A549 (cell line): ENCODE measurements around the gene FOCAD. TPM values are rescaled to one million over a fixed set of nuclear protein-coding genes. Genes with fewer than 3 reads are reported as not detected.

ENCODE experiments used
- ATAC-seq, 2 experiments: fragments of 200-7000 bp in 1 of 2; fragments of >200 bp in 1 of 2; cut with Nextera tagmentation in 1 of 2; cut with Tn5 transposase in 1 of 2; 3 replicates each; pipeline versions ENCODE4 v1.8.0 to v1.9.1; 2018 to 2020; ENCODE audit warnings: mild to moderate bottlenecking in 1 of 2, moderate library complexity in 1 of 2
- CTCF ChIA-PET: fragments of 300-600 bp; sonication (Branson Sonifier 250); formaldehyde crosslinking; extraction: SDS; loops from one replicate; lab custom pipeline; 2021; ENCODE audit warnings: antibody characterized with exemption, inconsistent platforms; lab: Yijun Ruan, JAX
- POLR2A ChIA-PET: fragments of 350-600 bp; formaldehyde crosslinking; extraction: SDS; loops from one replicate; lab custom pipeline; 2021; ENCODE audit warnings: antibody characterized with exemption, inconsistent platforms; lab: Yijun Ruan, JAX
- DNase-seq, 2 experiments: peaks; one replicate each; pipeline versions ENCODE4 v3.0.0 to v3.0.0-alpha.2; 2011 to 2016; ENCODE audit warnings: low read depth in 1 of 2, low spot score in 1 of 2
- FAIRE-seq: peaks from 2 replicates; lab custom pipeline; 2011; peaks lifted over from hg19 to GRCh38; lab: Jason Lieb, UNC
- H3K27ac ChIP-seq, 2 experiments: fragments of >200 bp; sonication (Bioruptor Twin); formaldehyde crosslinking; 3 replicates each; pipeline ENCODE4 v1.5.1; 2016 to 2017
- H3K4me1 ChIP-seq: fragments of >200 bp; sonication (Bioruptor Twin); formaldehyde crosslinking; 3 replicates; pipeline ENCODE4 v1.6.1; 2016
- H3K4me2 ChIP-seq: fragments of >200 bp; sonication (Bioruptor Twin); formaldehyde crosslinking; 3 replicates; pipeline ENCODE4 v1.6.1; 2016
- H3K4me3 ChIP-seq: fragments of >200 bp; sonication (Bioruptor Twin); formaldehyde crosslinking; 3 replicates; pipeline ENCODE4 v1.5.1; 2016
- H3K9me3 ChIP-seq: fragments of >200 bp; sonication (Bioruptor Twin); formaldehyde crosslinking; 3 replicates; pipeline ENCODE4 v1.6.1; 2016
- ATOH8 ChIP-seq: fragments of 250-450 bp; sonication (Bioruptor Pico); IDR thresholded peaks from 2 replicates; pipeline ENCODE4 v1.5.0; 2020; ENCODE audit warnings: low read depth, mild to moderate bottlenecking, moderate library complexity
- BHLHE40 ChIP-seq: IDR thresholded peaks from 2 replicates; pipeline ENCODE4 v1.6.1; 2012; ENCODE audit warnings: low read depth, low read length, inconsistent platforms
- CBX2 ChIP-seq: fragments of 200-600 bp; sonication (generic); IDR thresholded peaks from 2 replicates; pipeline ENCODE4 v1.6.1; 2016; ENCODE audit warnings: low read depth, mild to moderate bottlenecking, borderline replicate concordance
- CHD2 ChIP-seq: fragments of 150-350 bp; IDR thresholded peaks from 2 replicates; pipeline ENCODE4 v1.6.1; 2014; ENCODE audit warnings: low read length; ENCODE audit not compliant: partially characterized antibody
- CTCF ChIP-seq: fragments of >200 bp; sonication (Bioruptor Twin); formaldehyde crosslinking; IDR thresholded peaks from 3 replicates; pipeline ENCODE4 v1.5.1; 2016
- ELK1 ChIP-seq: fragments of 150-350 bp; IDR thresholded peaks from 2 replicates; pipeline ENCODE4 v1.6.1; 2014; ENCODE audit warnings: low read depth, mild to moderate bottlenecking, low read length
- FOSB ChIP-seq: fragments of 250-450 bp; sonication (Bioruptor Pico); IDR thresholded peaks from 2 replicates; pipeline ENCODE4 v1.5.0; 2020; ENCODE audit warnings: mild to moderate bottlenecking, moderate library complexity
- HDAC2 ChIP-seq: fragments of 200-600 bp; sonication (generic); IDR thresholded peaks from 2 replicates; pipeline ENCODE4 v1.6.1; 2016
- HMGXB4 ChIP-seq: fragments of 250-450 bp; sonication (Bioruptor Pico); IDR thresholded peaks from 2 replicates; pipeline ENCODE4 v1.5.0; 2021; ENCODE audit warnings: mild to moderate bottlenecking, moderate library complexity, borderline replicate concordance
- HOXB13 ChIP-seq: fragments of 250-450 bp; sonication (Bioruptor Pico); IDR thresholded peaks from 2 replicates; pipeline ENCODE4 v1.5.0; 2020; ENCODE audit warnings: low read depth, mild to moderate bottlenecking, moderate library complexity
- HOXB5 ChIP-seq: fragments of 250-450 bp; sonication (Bioruptor Pico); IDR thresholded peaks from 2 replicates; pipeline ENCODE4 v1.5.0; 2020; ENCODE audit warnings: mild to moderate bottlenecking, moderate library complexity
- KDM1A ChIP-seq: fragments of 200-600 bp; sonication (generic); IDR thresholded peaks from 2 replicates; pipeline ENCODE4 v1.6.1; 2016; ENCODE audit warnings: low read depth, mild to moderate bottlenecking
- MAFK ChIP-seq: fragments of 450-650 bp; IDR thresholded peaks from 2 replicates; pipeline ENCODE4 v1.6.1; 2014; ENCODE audit not compliant: partially characterized antibody
- NR3C1 ChIP-seq: fragments of >200 bp; sonication (Bioruptor Twin); formaldehyde crosslinking; IDR thresholded peaks from 3 replicates; pipeline ENCODE4 v1.6.1; 2017
- PBX3 ChIP-seq: IDR thresholded peaks from 2 replicates; pipeline ENCODE4 v1.6.1; 2012
- RARB ChIP-seq: fragments of 250-450 bp; sonication (Bioruptor Pico); IDR thresholded peaks from 2 replicates; pipeline ENCODE4 v1.8.0; 2021; ENCODE audit warnings: mild to moderate bottlenecking, moderate library complexity
- RCOR1 ChIP-seq: fragments of 150-350 bp; IDR thresholded peaks from 2 replicates; pipeline ENCODE4 v1.6.1; 2014; ENCODE audit warnings: antibody characterized with exemption, low read length, low read depth
- RFX5 ChIP-seq: fragments of 450-650 bp; IDR thresholded peaks from 2 replicates; pipeline ENCODE4 v1.7.1; 2014; ENCODE audit warnings: antibody characterized with exemption, mild to moderate bottlenecking, moderate library complexity
- TFCP2L1 ChIP-seq: fragments of 250-450 bp; sonication (Bioruptor Pico); IDR thresholded peaks from 2 replicates; pipeline ENCODE4 v1.5.0; 2021; ENCODE audit warnings: mild to moderate bottlenecking
- WGBS: methylation state at CpG from one replicate; pipeline ENCODE4 v1.1.6; 2017; ENCODE audit errors: missing lambda C conversion rate; 5-methylcytosine and 5-hydroxymethylcytosine counted together
- polyA plus RNA-seq, 4 experiments: library from polyadenylated mRNA; depleted of rRNA in 3 of 4; stranded (reverse); fragments of >200 nt; fragmentation: RNase III in 1 of 4; extraction: RNeasy Plus Mini Kit Qiagen cat#74134 plus additional on column Dnase treatment in 1 of 4; gene quantifications; 2 replicates in 3 of 4; 3 replicates in 1 of 4; pipeline ENCODE4 v1.2.3, GENCODE V29; 2011 to 2017

FOCAD gene
- polyA plus RNA-seq, 2 of the 4 experiments (the other 2 are of a cell fraction), result 22.0 to 53.8 TPM

- POLR2A ChIA-PET, result no interaction called here
- Histone ChIP-seq H3K4me2 (no peak overlapping the region), H3K27ac (no peak overlapping the region), H3K9me3 (no peaks in the 10 kb centered on the region), H3K4me3 (no peak overlapping the region), H3K4me1 (no peaks in the 10 kb centered on the region)
- no peak for TF ChIP-seq MAFK
- TF ChIP-seq CHD2, result no peak
- no peak for TF ChIP-seq HOXB13 (CRISPR knock-in tag)
- no peak for TF ChIP-seq ATOH8 (CRISPR knock-in tag)
- TF ChIP-seq TFCP2L1 (CRISPR knock-in tag), result no peak
- no peak for TF ChIP-seq PBX3
- TF ChIP-seq ELK1, result no peak
- no peak for TF ChIP-seq RCOR1
- TF ChIP-seq RFX5, result no peak
- FAIRE-seq, result no peak
- no peak for DNase-seq
- no peak for ATAC-seq
- CTCF ChIA-PET, result no interaction called here
- WGBS, result 86% methylated on average over 1 of the region's 1 CpG
Observed at GRCh38 chr9:20906326-20906725, 222.3 kb downstream of the FOCAD start.

- H3K9me3 ChIP-seq, result no peaks in the 10 kb centered on the region
- TF ChIP-seq HDAC2, result no peak
- 82% methylated on average over 2 of the region's 2 CpGs for WGBS
- ATAC-seq (no peak), DNase-seq (no peak), FAIRE-seq (no peak)
- no peak overlapping the region for H3K4me3 ChIP-seq
- CTCF ChIA-PET, result interaction anchor here (1.4 kb wide), 1 partner anchor 283 kb away, joined by 4 read pairs; no protein-coding TSS in a partner anchor
- H3K4me1 ChIP-seq, result no peaks in the 10 kb centered on the region
- no peak overlapping the region for H3K27ac ChIP-seq
- H3K4me2 ChIP-seq, result no peak overlapping the region
- POLR2A ChIA-PET, result no interaction called here
Observed at GRCh38 chr9:20908461-20908860, 224.4 kb downstream of the FOCAD start.

GRCh38 chr9:20914556-20914955, 230.5 kb downstream of the FOCAD start:
- DNase-seq (no peak), ATAC-seq (no peak), FAIRE-seq (no peak)
- WGBS, result 95% methylated on average over 6 of the region's 6 CpGs
- ChIA-PET POLR2A (no interaction called here), CTCF (interaction anchor here (1.0 kb wide), 1 partner anchor 10 kb away, joined by 3 read pairs; no protein-coding TSS in a partner anchor)
- no peak overlapping the region for H3K4me2 ChIP-seq
- H3K27ac ChIP-seq, result no peak overlapping the region
- no peak for TF ChIP-seq NR3C1
- no peak for TF ChIP-seq BHLHE40
- TF ChIP-seq RARB (CRISPR knock-in tag), result no peak
- TF ChIP-seq CTCF, result no peak
- no peak for TF ChIP-seq MAFK
- TF ChIP-seq HMGXB4, result no peak
- TF ChIP-seq CBX2, result no peak
- no peak for TF ChIP-seq ATOH8 (CRISPR knock-in tag)
- TF ChIP-seq KDM1A, result no peak
- no peak for TF ChIP-seq HOXB5
- no peak for TF ChIP-seq FOSB (CRISPR knock-in tag)
- H3K4me1 ChIP-seq, result no peaks in the 10 kb centered on the region
- no peaks in the 10 kb centered on the region for H3K9me3 ChIP-seq
- no peak overlapping the region for H3K4me3 ChIP-seq
